ENCODE data around the gene INHBE. TPM values are rescaled to one million over a fixed set of nuclear protein-coding genes. Genes with fewer than 3 reads are reported as not detected.

Gene INHBE
- total RNA-seq, 1 experiment from 2014 or later, result 0.59 TPM

DNA sequence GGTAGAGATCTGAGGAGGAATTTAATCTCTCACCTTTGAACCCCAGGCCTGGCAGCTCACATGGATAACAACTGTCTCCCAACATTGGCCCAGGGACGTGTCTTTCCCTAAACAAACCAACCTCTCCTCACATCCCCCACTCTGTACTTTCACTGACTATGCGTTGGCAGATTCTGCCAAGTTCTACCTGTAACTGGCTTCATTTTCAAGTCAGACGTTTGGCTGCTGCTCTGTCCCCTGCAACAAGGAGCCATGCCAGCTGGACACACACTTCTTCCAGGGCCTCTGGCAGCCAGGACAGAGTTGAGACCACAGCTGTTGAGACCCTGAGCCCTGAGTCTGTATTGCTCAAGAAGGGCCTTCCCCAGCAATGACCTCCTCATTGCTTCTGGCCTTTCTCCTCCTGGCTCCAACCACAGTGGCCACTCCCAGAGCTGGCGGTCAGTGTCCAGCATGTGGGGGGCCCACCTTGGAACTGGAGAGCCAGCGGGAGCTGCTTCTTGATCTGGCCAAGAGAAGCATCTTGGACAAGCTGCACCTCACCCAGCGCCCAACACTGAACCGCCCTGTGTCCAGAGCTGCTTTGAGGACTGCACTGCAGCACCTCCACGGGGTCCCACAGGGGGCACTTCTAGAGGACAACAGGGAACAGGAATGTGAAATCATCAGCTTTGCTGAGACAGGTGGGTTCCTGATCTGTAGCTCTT, 20.4 kb upstream of the INHBE start, which contains the start of gene INHBC:
Gene INHBC, plus strand, starts transcription at position 268 of the 707 bp plus-strand sequence. Its CDS starts 103 bp downstream, at position 371.
- intact Hi-C loops (cut with micrococcal nuclease; ENCODE audit: unreplicated experiment) (no loop called here), in situ Hi-C loops (cut with HindIII; ENCODE audit: low pct_unique_long_range_greater_than_20kb, low sequenced_read_pairs) (no loop called here)
- peaks cover 6% of the 10 kb centered on the region for H3K4me1 ChIP-seq (ENCODE audit: control insufficient read depth, insufficient read depth, low read length)
- TF ChIP-seq, protein P1, sequence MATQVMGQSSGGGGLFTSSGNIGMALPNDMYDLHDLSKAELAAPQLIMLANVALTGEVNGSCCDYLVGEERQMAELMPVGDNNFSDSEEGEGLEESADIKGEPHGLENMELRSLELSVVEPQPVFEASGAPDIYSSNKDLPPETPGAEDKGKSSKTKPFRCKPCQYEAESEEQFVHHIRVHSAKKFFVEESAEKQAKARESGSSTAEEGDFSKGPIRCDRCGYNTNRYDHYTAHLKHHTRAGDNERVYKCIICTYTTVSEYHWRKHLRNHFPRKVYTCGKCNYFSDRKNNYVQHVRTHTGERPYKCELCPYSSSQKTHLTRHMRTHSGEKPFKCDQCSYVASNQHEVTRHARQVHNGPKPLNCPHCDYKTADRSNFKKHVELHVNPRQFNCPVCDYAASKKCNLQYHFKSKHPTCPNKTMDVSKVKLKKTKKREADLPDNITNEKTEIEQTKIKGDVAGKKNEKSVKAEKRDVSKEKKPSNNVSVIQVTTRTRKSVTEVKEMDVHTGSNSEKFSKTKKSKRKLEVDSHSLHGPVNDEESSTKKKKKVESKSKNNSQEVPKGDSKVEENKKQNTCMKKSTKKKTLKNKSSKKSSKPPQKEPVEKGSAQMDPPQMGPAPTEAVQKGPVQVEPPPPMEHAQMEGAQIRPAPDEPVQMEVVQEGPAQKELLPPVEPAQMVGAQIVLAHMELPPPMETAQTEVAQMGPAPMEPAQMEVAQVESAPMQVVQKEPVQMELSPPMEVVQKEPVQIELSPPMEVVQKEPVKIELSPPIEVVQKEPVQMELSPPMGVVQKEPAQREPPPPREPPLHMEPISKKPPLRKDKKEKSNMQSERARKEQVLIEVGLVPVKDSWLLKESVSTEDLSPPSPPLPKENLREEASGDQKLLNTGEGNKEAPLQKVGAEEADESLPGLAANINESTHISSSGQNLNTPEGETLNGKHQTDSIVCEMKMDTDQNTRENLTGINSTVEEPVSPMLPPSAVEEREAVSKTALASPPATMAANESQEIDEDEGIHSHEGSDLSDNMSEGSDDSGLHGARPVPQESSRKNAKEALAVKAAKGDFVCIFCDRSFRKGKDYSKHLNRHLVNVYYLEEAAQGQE (IDR thresholded peaks at IDR 0.05; ENCODE audit: insufficient read depth in 1 of 2, low read depth in 2 of 2, low read length in 1 of 2), result no peak
- TF ChIP-seq POLR2AphosphoS5 (IDR thresholded peaks at IDR 0.05; ENCODE audit: low read depth, low read length) (no peak), SIN3A (IDR thresholded peaks at IDR 0.05; ENCODE audit: borderline replicate concordance, insufficient read depth, low read depth, low read length) (no peak), TCF7L2 (IDR thresholded peaks at IDR 0.05; ENCODE audit: low read depth, low read length) (no peak)
- TF ChIP-seq, protein P2, sequence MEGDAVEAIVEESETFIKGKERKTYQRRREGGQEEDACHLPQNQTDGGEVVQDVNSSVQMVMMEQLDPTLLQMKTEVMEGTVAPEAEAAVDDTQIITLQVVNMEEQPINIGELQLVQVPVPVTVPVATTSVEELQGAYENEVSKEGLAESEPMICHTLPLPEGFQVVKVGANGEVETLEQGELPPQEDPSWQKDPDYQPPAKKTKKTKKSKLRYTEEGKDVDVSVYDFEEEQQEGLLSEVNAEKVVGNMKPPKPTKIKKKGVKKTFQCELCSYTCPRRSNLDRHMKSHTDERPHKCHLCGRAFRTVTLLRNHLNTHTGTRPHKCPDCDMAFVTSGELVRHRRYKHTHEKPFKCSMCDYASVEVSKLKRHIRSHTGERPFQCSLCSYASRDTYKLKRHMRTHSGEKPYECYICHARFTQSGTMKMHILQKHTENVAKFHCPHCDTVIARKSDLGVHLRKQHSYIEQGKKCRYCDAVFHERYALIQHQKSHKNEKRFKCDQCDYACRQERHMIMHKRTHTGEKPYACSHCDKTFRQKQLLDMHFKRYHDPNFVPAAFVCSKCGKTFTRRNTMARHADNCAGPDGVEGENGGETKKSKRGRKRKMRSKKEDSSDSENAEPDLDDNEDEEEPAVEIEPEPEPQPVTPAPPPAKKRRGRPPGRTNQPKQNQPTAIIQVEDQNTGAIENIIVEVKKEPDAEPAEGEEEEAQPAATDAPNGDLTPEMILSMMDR (IDR thresholded peaks at IDR 0.05), result no peak
- H3K9me3 ChIP-seq (ENCODE audit: control insufficient read depth, insufficient read depth, low read depth, low read length), result no peaks in the 10 kb centered on the region
- H3K27ac ChIP-seq (ENCODE audit: low read length), result no peak within 1 kb of the TSS
- H3K4me3 ChIP-seq (ENCODE audit: low read depth in 2 of 2, low read length in 2 of 2), result no peak within 1 kb of the TSS
- DNase-seq (ENCODE audit: low read depth, low spot score) (no peak), ATAC-seq (no peak)
- no peaks in the 10 kb centered on the region for H3K36me3 ChIP-seq (ENCODE audit: control insufficient read depth, insufficient read depth, low read length)
- H3K27me3 ChIP-seq (ENCODE audit: control insufficient read depth, insufficient read depth, low read length), result no peaks in the 10 kb centered on the region
- POLR2A ChIA-PET, result no interaction called here
- no TSS peak for BruUV-seq (replicated peaks)
- CTCF ChIA-PET, result no interaction called here

DNA sequence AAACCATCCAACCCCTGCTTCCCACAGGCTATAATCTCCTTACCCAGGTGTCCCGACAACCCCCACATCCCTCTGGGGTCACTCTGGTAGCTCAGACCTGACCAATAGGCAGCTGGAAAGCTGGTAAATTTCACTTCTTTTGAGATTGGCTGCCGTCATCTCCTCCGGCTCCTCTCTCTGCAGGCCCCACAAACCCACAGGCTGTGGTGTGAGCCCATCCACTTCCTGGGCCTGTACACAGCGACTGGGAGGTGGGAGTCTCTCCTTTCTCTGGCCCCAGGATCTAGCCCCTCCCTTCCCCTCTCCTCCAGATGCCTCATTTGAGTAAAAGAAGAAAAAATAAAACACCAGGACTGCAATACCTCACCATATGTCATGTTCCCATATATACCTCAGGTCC, 19.8 kb upstream of the INHBE start:
- Histone ChIP-seq H3K36me3 (ENCODE audit: control insufficient read depth, insufficient read depth, low read length) (no peaks in the 10 kb centered on the region), H3K27ac (ENCODE audit: low read length) (no peak overlapping the region), H3K27me3 (ENCODE audit: control insufficient read depth, insufficient read depth, low read length) (no peaks in the 10 kb centered on the region), H3K9me3 (ENCODE audit: control insufficient read depth, insufficient read depth, low read depth, low read length) (no peaks in the 10 kb centered on the region), H3K4me1 (ENCODE audit: control insufficient read depth, insufficient read depth, low read length) (peaks cover 6% of the 10 kb centered on the region), H3K4me3 (ENCODE audit: low read depth in 2 of 2, low read length in 2 of 2) (no peak overlapping the region)
- ATAC-seq (no peak), DNase-seq (ENCODE audit: low read depth, low spot score) (no peak)
- intact Hi-C loops (cut with micrococcal nuclease; ENCODE audit: unreplicated experiment) (no loop called here), in situ Hi-C loops (cut with HindIII; ENCODE audit: low pct_unique_long_range_greater_than_20kb, low sequenced_read_pairs) (no loop called here)
- TF ChIP-seq POLR2AphosphoS5 (IDR thresholded peaks at IDR 0.05; ENCODE audit: low read depth, low read length) (no peak), SIN3A (IDR thresholded peaks at IDR 0.05; ENCODE audit: borderline replicate concordance, insufficient read depth, low read depth, low read length) (no peak), TCF7L2 (IDR thresholded peaks at IDR 0.05; ENCODE audit: low read depth, low read length) (no peak)
- TF ChIP-seq, protein P1 (IDR thresholded peaks at IDR 0.05; ENCODE audit: insufficient read depth in 1 of 2, low read depth in 2 of 2, low read length in 1 of 2), result no peak
- TF ChIP-seq, protein P2 (IDR thresholded peaks at IDR 0.05), result no peak
- BruUV-seq (replicated peaks), result no TSS peak
- CTCF ChIA-PET, result no interaction called here
- POLR2A ChIA-PET, result interaction anchor here (0.7 kb wide), 1 partner anchor 136 kb away, joined by 6 read pairs; no protein-coding TSS in a partner anchor

Measured in Panc1 (cell line).